ENCODE data around the gene ATP10B. TPM values are rescaled to one million over a fixed set of nuclear protein-coding genes. Genes with fewer than 3 reads are reported as not detected.

Gene ATP10B
- total and polyA plus RNA-seq, 2 donors: 0.22 to 3.4 TPM

DNA sequence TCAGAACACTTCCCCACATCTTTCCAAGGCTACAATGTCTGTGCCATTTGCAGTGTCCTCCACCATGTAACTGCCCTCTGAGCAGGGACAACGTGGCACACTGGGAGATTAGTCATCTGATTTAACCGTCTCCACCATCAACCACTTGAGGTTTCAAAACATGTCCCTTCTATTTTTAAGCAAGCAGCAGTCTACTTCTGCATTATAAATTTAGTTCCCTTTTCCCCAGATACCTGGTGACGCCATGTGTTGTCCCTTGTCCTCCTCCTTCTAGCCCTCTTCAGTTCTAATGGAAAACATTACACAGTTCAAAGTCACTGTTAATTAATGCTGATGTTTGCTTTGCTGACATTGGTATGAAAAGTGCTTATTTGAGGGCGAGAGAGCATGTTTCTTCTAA, 52.8 kb downstream of the ATP10B start:
- DNase-seq (ENCODE audit: extremely low spot score): no peak
- H3K4me1 ChIP-seq (ENCODE audit: insufficient read depth): no peaks in the 10 kb centered on the region
- no peak overlapping the region for H3K4me3 ChIP-seq (ENCODE audit: low read depth, low read length)
- H3K27ac ChIP-seq (ENCODE audit: low read depth): no peak overlapping the region
- WGBS: 81% methylated on average over 4 of the region's 4 CpGs
- no peaks in the 10 kb centered on the region for H3K36me3 ChIP-seq (ENCODE audit: insufficient read depth)

DNA sequence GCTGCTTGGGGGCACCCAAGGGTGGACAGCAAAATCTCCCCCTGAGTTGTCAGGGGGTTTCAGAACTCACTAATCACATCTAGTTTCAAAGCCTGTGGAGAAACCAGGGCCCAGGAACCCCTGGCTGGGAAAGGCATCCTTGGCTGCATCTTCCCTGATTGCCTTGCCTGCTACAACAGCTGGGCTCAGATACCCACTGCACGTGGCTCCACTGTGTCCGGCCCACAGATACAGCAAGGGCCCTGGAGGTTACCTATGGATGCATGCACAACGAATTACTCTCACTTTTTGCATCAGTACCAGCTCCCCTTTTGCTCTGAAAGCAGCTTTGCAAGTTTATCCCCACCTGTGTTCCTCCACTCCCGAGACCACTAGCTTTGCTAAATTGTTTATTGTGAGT, 55.0 kb downstream of the ATP10B start:
- H3K36me3 ChIP-seq (ENCODE audit: insufficient read depth): no peaks in the 10 kb centered on the region
- H3K4me3 ChIP-seq (ENCODE audit: low read depth, low read length): no peak overlapping the region
- H3K27ac ChIP-seq (ENCODE audit: low read depth): no peak overlapping the region
- WGBS: 82% methylated on average over 4 of the region's 4 CpGs
- H3K4me1 ChIP-seq (ENCODE audit: insufficient read depth): no peaks in the 10 kb centered on the region
- DNase-seq (ENCODE audit: extremely low spot score): no peak

DNA sequence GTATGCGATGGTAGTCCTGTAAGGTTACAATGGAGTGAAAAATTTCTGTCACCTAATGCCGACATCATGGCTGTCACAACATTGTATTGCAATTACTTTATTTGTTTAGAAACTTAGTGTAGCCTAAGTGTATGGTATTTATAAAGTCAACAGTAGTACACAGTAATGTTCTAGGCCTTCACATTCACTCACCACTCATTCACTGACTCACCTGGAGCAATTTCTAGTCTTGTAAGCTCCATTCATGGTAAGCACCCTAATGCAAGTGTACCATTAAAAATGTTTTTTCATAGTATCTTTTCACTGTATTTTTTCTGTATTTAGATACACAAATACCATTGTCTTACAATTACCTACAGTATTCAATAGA, 58.5 kb downstream of the ATP10B start:
- no peak for DNase-seq (ENCODE audit: extremely low spot score)
- Histone ChIP-seq H3K4me1 (ENCODE audit: insufficient read depth) (no peaks in the 10 kb centered on the region), H3K27ac (ENCODE audit: low read depth) (no peak overlapping the region), H3K4me3 (ENCODE audit: low read depth, low read length) (no peak overlapping the region), H3K36me3 (ENCODE audit: insufficient read depth) (no peaks in the 10 kb centered on the region)
- 92% methylated on average over 2 of the region's 2 CpGs for WGBS

DNA sequence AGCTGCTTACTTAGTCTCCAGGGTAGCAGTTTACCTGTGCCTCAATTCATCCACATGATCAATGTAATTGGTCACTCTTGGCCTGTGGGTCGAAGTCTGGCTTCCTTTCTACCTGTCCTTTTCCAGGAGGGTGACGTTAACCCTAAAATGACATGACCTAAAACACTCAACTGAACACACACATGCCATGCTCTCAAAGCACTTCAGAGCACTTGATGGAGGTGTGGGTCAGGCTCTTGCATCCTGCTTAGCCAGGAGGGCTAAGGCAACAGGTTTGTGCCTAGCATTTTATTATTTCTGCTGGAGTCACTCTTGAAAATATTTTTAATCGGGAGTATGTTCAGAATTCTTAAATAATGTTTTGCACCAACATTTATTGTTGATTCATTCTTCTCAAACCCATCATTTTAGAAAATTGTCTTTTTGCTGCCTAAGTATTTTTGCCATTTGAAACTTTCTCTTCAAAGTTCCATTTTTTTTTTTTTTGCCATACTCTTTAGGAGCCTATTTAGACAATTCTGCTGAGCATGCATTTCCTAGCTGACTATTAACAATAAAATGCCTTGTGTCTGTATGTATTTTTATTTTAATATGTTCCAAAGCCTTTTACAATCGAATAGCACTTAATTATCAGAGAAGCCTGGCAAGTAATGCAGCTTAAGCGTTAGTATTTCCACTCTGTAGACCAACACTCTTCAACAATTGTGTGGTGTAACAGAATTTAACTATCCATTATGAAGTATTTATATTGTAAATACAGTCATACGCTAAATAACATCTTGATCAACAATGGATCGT, 59.1 kb downstream of the ATP10B start:
- no peaks in the 10 kb centered on the region for H3K4me1 ChIP-seq (ENCODE audit: insufficient read depth)
- H3K36me3 ChIP-seq (ENCODE audit: insufficient read depth): no peaks in the 10 kb centered on the region
- H3K4me3 ChIP-seq (ENCODE audit: low read depth, low read length): no peak overlapping the region
- WGBS: 80% methylated on average over 7 of the region's 7 CpGs
- H3K27ac ChIP-seq (ENCODE audit: low read depth): no peak overlapping the region
- DNase-seq (ENCODE audit: extremely low spot score): no peak

DNA sequence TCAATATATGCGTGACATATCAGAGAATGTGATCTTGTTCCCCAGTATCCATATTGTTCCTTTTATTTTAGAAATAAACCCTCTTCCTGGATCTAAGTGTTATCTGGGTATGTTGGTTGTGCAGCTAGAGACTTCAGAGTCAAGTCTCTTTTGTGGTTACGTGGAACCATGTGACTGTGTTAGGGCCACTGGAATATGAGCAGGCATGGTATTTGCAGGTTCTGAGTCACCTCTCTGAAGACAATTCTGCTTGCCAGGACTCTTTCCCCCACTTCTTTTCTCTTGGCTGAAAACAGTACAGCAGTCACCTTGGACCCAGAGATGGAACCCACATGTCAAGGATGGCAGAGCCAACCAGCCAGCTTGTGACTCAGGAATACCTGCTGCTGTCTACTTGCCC, 59.7 kb downstream of the ATP10B start:
- no peak overlapping the region for H3K27ac ChIP-seq (ENCODE audit: low read depth)
- DNase-seq (ENCODE audit: extremely low spot score): no peak
- WGBS: 92% methylated on average over 2 of the region's 2 CpGs
- no peak overlapping the region for H3K4me3 ChIP-seq (ENCODE audit: low read depth, low read length)
- H3K36me3 ChIP-seq (ENCODE audit: insufficient read depth): no peaks in the 10 kb centered on the region
- no peaks in the 10 kb centered on the region for H3K4me1 ChIP-seq (ENCODE audit: insufficient read depth)

DNA sequence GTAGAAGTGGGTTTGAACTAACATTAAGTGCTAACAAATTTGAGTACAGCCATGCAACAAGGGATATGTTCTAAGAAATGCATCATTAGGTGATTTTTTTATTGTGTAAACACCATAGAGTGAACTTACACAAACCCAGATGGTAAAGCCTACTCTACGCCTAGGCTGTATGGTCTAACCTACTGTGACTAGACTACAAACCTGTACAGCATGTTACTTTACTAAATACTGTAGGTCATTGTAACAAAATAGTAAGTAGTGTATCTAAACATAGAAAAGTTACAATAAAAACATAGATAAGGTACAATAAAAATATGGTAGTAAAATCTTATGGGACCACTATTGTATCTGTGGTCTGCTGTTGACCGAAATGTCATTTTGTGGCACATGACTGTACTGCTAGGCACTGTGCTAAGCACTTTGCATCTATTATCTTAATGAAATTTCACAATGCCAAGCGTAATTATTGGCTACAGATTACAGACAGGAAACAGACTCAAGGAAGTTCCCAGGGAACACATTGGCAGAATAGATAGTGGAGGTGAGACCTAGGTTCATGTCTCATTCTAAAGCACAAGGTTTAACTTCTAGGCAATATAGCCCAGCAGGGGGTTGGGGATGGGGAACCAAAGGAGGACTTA, 62.7 kb downstream of the ATP10B start:
- WGBS: 89% methylated on average over 3 of the region's 3 CpGs
- H3K4me1 ChIP-seq (ENCODE audit: insufficient read depth): no peaks in the 10 kb centered on the region
- no peak overlapping the region for H3K4me3 ChIP-seq (ENCODE audit: low read depth, low read length)
- H3K27ac ChIP-seq (ENCODE audit: low read depth): no peak overlapping the region
- DNase-seq (ENCODE audit: extremely low spot score): no peak
- H3K36me3 ChIP-seq (ENCODE audit: insufficient read depth): no peaks in the 10 kb centered on the region

DNA sequence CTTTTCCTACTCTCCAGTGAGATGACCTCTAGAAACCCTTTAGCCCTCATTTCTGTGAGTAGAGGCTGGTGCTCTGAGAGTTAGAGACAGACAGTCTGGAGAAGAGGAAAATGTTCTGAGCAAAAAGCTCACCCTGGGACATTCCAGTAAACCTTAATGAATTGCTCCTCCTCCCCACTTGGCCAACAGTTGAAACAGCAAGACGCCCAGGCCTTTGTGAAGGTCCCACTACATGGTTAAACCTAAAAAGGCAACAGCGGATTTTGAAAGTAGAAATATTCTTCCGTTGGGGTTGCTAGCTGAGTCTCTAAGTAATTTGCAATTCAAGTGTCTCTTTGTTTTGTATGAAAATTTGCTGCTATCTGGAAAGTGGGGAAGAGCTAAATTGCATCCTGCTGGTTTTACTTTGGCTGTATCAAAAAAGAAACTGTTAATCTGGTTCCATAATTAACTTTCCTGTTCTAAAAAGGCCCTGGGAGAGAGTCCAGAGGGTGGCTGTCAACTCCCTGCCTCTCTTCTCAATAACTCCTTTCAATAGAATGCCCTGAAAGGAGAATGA, 63.8 kb downstream of the ATP10B start:
- Histone ChIP-seq H3K4me3 (ENCODE audit: low read depth, low read length) (no peak overlapping the region), H3K27ac (ENCODE audit: low read depth) (no peak overlapping the region), H3K4me1 (ENCODE audit: insufficient read depth) (no peaks in the 10 kb centered on the region), H3K36me3 (ENCODE audit: insufficient read depth) (no peaks in the 10 kb centered on the region)
- WGBS: 70% methylated on average over 3 of the region's 3 CpGs
- DNase-seq (ENCODE audit: extremely low spot score): no peak

DNA sequence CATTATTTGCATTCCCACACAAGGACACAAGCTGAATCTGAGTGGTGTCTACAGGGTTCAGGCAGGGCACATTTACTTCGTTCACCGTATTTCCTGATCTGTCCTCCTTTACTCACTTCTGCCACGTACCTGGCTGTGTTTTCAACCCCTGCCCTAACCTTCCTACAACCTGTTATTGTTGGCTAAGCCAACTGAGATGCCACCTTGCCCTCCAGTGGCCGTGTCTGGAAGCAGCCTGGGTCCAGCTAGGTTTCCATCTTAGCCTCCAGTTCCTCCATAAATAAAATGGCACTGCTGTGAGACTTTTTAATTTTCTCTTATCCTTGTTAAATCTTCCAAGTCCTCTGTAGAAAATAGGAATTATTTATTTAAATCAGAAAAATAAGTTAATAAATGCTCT, 64.8 kb downstream of the ATP10B start:
- no peaks in the 10 kb centered on the region for H3K36me3 ChIP-seq (ENCODE audit: insufficient read depth)
- 68% methylated on average over 4 of the region's 4 CpGs for WGBS
- DNase-seq (ENCODE audit: extremely low spot score): no peak

DNA sequence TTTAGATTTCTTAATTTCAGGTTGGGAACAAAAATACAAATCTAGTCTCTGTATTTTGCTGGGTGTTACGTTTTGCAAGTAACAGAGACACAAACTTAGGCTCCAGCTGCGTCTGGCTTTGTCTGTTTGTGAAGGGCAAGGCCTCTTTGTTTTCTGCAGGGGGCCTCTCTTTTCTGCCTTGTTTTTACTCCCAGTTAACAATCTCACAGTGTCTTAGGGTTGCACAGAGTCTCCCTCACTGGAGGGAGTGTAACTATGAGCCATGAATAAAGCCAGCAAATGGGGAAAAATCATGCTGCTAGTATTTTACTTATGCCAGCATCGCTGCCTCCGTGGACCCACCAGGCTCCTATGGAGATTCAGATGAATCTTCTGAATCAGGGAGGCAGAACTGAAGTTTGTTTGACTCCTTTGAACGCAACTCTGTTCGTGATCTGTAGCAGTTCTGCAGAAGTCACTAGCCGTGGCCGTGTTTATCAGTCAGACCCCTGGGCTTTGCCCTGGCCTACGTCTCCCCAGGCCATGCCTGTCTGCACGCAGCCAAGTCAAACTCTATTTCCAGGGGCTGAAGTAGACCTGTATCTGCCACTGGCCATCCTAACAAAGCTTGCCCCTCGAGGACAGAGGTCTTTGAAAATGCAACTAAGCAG, 77.2 kb downstream of the ATP10B start:
- WGBS: 54% methylated on average over 11 of the region's 11 CpGs
- DNase-seq (ENCODE audit: extremely low spot score): no peak
- no peak overlapping the region for H3K4me3 ChIP-seq (ENCODE audit: low read depth, low read length)
- no peaks in the 10 kb centered on the region for H3K4me1 ChIP-seq (ENCODE audit: insufficient read depth)
- no peaks in the 10 kb centered on the region for H3K36me3 ChIP-seq (ENCODE audit: insufficient read depth)
- no peak overlapping the region for H3K27ac ChIP-seq (ENCODE audit: low read depth)

More for the DNA sequence above, 64.8 kb downstream of the ATP10B start:
- Histone ChIP-seq H3K27ac (ENCODE audit: low read depth) (no peak overlapping the region), H3K4me1 (ENCODE audit: insufficient read depth) (no peaks in the 10 kb centered on the region), H3K4me3 (ENCODE audit: low read depth, low read length) (no peak overlapping the region)

DNA sequence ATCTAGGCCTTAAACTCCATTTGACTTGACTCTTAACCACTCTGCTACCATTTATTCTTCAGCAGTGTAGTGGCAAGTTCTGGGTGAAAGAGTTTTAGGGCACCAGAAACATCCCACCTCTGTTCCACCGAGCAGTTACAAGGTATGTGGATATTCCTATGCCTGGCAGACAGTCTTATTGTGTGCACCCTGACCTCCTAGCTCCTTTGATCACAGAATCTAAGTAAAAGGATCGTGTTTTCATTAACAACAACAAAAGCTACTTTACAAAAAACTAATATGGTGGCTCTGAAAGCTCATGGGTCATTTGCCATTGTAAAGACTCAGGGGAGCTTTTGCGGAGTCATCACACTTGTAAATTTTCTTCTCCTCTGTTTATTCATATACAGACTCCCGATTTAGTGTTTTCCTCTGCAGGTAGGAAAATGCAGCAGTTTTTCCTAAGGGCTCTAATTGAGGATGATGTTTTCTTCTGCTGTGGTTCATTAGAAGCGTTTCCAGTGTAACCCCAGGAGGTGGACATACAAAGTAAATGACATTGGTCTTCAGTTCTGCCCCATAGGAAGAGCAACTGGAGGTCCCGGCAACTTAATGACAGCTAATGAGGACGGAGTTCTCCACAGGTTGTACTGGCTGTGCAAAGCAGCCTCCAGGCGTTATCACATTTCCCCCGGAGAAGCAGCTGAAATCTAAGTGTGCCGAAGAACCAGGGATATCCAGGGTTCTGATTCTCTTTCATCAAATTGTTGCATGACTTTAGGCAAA, 78.2 kb downstream of the ATP10B start:
- Histone ChIP-seq H3K36me3 (ENCODE audit: insufficient read depth) (no peaks in the 10 kb centered on the region), H3K4me3 (ENCODE audit: low read depth, low read length) (no peak overlapping the region)
- WGBS: 65% methylated on average over 10 of the region's 10 CpGs

DNA sequence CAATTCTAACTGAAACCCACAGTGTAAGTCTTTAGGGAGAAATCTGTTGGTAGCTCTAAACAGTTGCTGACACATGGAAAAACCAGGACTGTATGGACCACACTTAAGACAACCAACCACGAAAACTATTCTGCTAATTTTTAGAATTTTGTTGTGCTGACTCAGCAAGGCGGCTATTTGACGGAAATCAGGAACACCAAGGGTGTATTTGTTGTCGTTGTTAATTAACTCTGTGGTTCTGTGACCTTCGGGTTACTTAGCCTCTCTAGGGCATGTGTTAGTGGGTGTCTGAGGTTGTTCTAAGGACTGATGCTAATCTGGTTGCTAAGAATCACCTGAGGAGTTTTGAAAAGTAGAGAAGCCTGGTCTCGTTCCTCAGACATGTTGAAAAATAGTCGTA, 79.2 kb downstream of the ATP10B start:
- 66% methylated on average over 7 of the region's 7 CpGs for WGBS
- no peak for DNase-seq (ENCODE audit: extremely low spot score)
- H3K27ac ChIP-seq (ENCODE audit: low read depth): no peak overlapping the region
- H3K4me1 ChIP-seq (ENCODE audit: insufficient read depth): no peaks in the 10 kb centered on the region
- H3K36me3 ChIP-seq (ENCODE audit: insufficient read depth): no peaks in the 10 kb centered on the region
- H3K4me3 ChIP-seq (ENCODE audit: low read depth, low read length): no peak overlapping the region

More for the DNA sequence above, 78.2 kb downstream of the ATP10B start:
- DNase-seq (ENCODE audit: extremely low spot score): no peak
- Histone ChIP-seq H3K4me1 (ENCODE audit: insufficient read depth) (no peaks in the 10 kb centered on the region), H3K27ac (ENCODE audit: low read depth) (no peak overlapping the region)

DNA sequence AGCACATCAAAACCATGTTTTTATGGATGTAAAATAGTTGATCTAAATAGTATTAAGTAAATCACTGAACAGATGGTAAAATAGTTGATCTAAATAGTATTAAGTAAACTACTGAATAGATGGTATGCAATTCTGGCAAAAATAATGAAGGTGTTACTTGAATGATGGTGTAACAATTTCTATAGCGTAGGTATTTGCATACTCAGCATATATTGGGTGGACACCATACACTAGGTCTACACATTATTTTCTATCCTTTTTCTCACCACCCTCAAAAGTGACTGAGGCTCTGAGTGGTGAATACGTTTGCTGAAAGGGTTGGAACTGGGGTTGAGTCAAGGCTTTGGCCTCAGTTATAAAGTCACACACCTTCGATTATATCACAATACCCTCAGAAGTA, 81.3 kb downstream of the ATP10B start:
- no peaks in the 10 kb centered on the region for H3K4me1 ChIP-seq (ENCODE audit: insufficient read depth)
- no peak for DNase-seq (ENCODE audit: extremely low spot score)
- no peak overlapping the region for H3K4me3 ChIP-seq (ENCODE audit: low read depth, low read length)
- H3K36me3 ChIP-seq (ENCODE audit: insufficient read depth): no peaks in the 10 kb centered on the region
- no peak overlapping the region for H3K27ac ChIP-seq (ENCODE audit: low read depth)
- 84% methylated on average over 3 of the region's 3 CpGs for WGBS

DNA sequence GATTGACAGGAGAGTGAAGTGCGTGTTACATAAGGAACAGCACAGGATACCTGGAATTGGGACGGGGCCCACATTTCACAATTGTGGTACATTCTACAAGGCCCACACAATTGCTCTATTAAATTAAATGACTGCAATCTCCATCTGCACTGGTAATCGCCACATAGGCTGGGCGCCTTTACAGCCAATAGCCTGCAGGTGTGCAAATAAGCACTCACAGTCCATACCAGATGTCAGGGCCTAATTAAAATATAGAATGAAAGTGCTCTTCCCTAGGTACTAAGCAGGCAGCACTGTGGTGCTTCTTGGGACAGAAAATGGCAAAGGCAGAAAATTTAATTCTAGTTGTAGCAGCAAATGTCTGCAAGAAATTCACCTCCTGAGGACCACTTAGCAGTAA, 82.7 kb downstream of the ATP10B start:
- Histone ChIP-seq H3K36me3 (ENCODE audit: insufficient read depth) (no peaks in the 10 kb centered on the region), H3K4me3 (ENCODE audit: low read depth, low read length) (no peak overlapping the region), H3K27ac (ENCODE audit: low read depth) (no peak overlapping the region), H3K4me1 (ENCODE audit: insufficient read depth) (no peaks in the 10 kb centered on the region)
- 92% methylated on average over 4 of the region's 4 CpGs for WGBS
- DNase-seq (ENCODE audit: extremely low spot score): no peak

Data from urinary bladder (tissue), 4 donors.